ENCODE measurements around the gene GHR. TPM values are rescaled to one million over a fixed set of nuclear protein-coding genes. Genes with fewer than 3 reads are reported as not detected.

GHR gene
- total and polyA plus RNA-seq, 10 of the 15 experiments (the other 5 are each of a cell fraction or from before 2014, with no cell fraction given), result 0.23 to 10.2 (median 0.48) TPM

GRCh38 chr5:42756606-42757601 lies 333.7 kb downstream of the GHR start, which contains the start of gene CCDC152 (continued):
- TF ChIP-seq SKIL (IDR thresholded peaks at IDR 0.05; ENCODE audit: low read depth, poor library complexity, severe bottlenecking), result no peak
- TF ChIP-seq NBN (IDR thresholded peaks at IDR 0.05), result no peak
- peak; percentile 72; the same call in 1 of the 2 replicates for TF ChIP-seq ZBTB40 (IDR thresholded peaks at IDR 0.05; ENCODE audit: borderline replicate concordance)
- peak; percentile 63 for TF ChIP-seq YY1 (IDR thresholded peaks at IDR 0.05; ENCODE audit: low read depth, low read length)
- TF ChIP-seq PML (IDR thresholded peaks at IDR 0.05; ENCODE audit: low read length), result peak; percentile 70; the same call in 1 of the 2 replicates
- peak; percentile 98 for TF ChIP-seq GABPA (IDR thresholded peaks at IDR 0.05; ENCODE audit: low read depth)
- TF ChIP-seq FOXM1 (IDR thresholded peaks at IDR 0.05; ENCODE audit: low read depth, low read length), result 0 out of 2 replicates have a peak, but pooled peaks have one; percentile 21
- peak; percentile 68; the same call in 1 of the 2 replicates for TF ChIP-seq CBX5 (IDR thresholded peaks at IDR 0.05; ENCODE audit: low read depth)
- TF ChIP-seq TAF1 (IDR thresholded peaks at IDR 0.05; ENCODE audit: borderline replicate concordance, low read depth, low read length), result peak; percentile 84; the same call in 1 of the 2 replicates
- TF ChIP-seq EGR1 (IDR thresholded peaks at IDR 0.05; ENCODE audit: borderline replicate concordance in 1 of 2, low read depth in 2 of 2, low read length in 2 of 2), result peak in 1 of 2 experiments; percentile 28; a peak in 2 of 3 replicates
- TF ChIP-seq SRF (IDR thresholded peaks at IDR 0.05; ENCODE audit: low read depth in 2 of 2, low read length in 2 of 2), result peak in 1 of 2 experiments; percentile 71; a peak in 2 of 4 replicates
- peak; percentile 22; the same call in 1 of the 2 replicates for TF ChIP-seq ELK1 (IDR thresholded peaks at IDR 0.05; ENCODE audit: low read depth, low read length)
- TF ChIP-seq SIX5 (IDR thresholded peaks at IDR 0.05; ENCODE audit: low read depth, low read length, severe bottlenecking), result peak; percentile 25
- peak; percentile 46; the same call in 1 of the 2 replicates for TF ChIP-seq SPI1 (IDR thresholded peaks at IDR 0.05; ENCODE audit: borderline replicate concordance, insufficient read depth, low read depth, low read length)
- 0 out of 2 replicates have a peak, but pooled peaks have one; percentile 43 for TF ChIP-seq SMAD5 (IDR thresholded peaks at IDR 0.05; ENCODE audit: low read depth)
- TF ChIP-seq IKZF2 (IDR thresholded peaks at IDR 0.05), result 0 out of 4 replicates have a peak, but pooled peaks of 1 of the 2 experiments have one; percentile 8

Measured in GM12878 (cell line).